Body of pancreas (tissue), 4 donors: ENCODE data around the gene KLF6.

Source experiments
- CTCF ChIP-seq, 7 experiments: fragments of 450-650 bp in 4 of 7; fragments of 200-600 bp in 3 of 7; sonication (generic) in 3 of 7; IDR thresholded peaks; one replicate each; pipeline ENCODE4 v1.5.1; 2016 to 2019; ENCODE audit warnings: antibody characterized with exemption in 7 of 7
- POLR2A ChIP-seq, 3 donors: fragments of 450-650 bp; IDR thresholded peaks; one replicate each; pipeline ENCODE4 v1.6.1; 2016; ENCODE audit warnings: antibody characterized with exemption in 3 of 3, mild to moderate bottlenecking in 2 of 3

- TF ChIP-seq CTCF (IDR thresholded peaks at IDR 0.05) (no peak), POLR2A (IDR thresholded peaks at IDR 0.05) (no peak)
Measured at GRCh38 chr10:3727268-3727667, 57.7 kb downstream of the KLF6 start.
